NCI-H748 (cell line): Measurements from ENCODE around the gene ASPHD2.
A peak's percentile ranks its signal among the peaks of the same experiment; 100 is the strongest.

Source experiments
- DNase-seq: peaks from one replicate; lab custom pipeline; 2025; ENCODE audit not compliant: unreplicated experiment; lab: John Stamatoyannopoulos, UW

The ASPHD2 gene

DNA sequence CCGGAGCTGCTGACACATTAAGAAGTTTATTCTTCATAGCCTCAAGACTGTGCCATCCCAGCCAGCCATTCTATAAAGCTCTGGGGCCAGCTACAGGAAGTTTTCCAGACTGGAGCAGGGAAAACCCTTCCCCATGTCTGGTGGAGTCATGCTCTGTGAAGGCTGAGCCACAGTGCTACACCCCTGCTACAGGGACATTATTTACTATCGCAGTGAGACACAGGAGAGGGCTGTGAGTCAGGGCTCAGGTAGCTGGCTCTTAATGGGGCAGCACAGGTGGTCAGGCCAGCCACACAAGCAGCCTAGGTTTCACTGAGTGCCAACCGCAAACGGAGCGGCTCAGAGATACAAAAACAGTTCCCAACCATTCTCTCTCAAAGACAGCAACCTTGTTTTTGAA is 42.5 kb downstream of the ASPHD2 start:
- no peak for DNase-seq

DNA sequence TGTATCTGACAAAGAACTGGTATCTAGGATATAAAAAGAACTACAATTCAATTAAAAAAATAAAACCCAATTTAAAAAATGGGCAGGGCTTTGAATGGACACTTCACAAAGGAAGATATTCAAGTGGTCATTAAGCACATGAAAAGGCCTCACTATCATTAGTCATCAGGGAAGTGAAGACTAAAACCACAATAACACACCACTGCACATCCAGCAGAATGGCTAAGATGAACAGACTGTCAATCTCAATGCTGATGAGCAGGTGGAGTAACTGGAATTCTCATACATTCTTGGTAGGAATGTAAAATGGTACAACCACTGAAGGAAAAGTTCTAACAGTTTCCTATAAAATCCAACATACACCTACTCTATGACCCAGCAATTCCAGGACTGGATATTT is 45.6 kb downstream of the ASPHD2 start:
- DNase-seq = no peak

DNA sequence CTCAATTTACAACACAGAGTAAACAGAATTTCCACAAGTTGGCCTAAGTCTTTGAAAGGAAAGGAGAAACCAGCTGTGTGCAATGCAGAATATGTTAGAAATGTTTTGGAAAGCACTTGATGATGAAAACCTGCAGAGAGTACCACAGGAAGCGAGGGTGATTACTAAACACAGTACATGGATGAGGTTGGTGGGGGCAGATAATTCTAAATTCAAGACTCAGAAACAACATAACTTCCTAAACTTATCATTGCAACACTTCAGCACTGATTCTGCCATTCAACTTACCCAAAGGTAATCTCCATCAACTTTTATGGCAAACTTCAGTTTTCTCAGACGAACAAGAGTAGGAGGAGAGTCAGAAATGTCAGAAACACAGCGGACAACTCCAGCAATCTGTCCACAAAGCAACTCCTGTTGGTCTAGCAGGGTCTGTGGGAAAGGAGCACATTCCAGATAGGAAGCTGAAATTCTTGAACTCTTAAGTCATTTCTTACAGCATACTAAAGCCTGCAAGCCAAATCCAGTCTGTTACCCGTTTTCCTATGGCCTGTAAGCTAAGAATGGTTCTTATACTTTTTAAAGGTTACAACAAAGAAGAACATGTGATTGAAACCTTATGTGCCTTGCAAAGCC is 47.8 kb downstream of the ASPHD2 start:
- no peak for DNase-seq

DNA sequence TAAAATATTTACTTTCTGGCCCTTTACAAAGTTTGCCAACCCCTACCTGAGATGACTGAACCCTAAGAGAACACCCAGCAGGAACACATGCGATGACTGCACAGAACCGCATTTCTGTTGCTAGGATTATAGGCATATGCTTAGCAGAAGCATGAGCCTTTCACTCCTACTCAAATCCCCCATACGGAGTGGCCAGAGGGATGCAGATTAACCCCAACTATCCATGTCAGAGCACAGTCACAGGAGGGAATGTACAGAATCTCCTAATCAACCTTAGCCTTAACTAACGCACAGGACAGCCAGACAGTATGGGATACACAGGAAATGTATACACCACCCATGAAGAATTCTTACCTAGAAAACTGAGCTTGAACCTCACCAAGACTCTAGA is 48.3 kb downstream of the ASPHD2 start:
- DNase-seq = no peak

DNA sequence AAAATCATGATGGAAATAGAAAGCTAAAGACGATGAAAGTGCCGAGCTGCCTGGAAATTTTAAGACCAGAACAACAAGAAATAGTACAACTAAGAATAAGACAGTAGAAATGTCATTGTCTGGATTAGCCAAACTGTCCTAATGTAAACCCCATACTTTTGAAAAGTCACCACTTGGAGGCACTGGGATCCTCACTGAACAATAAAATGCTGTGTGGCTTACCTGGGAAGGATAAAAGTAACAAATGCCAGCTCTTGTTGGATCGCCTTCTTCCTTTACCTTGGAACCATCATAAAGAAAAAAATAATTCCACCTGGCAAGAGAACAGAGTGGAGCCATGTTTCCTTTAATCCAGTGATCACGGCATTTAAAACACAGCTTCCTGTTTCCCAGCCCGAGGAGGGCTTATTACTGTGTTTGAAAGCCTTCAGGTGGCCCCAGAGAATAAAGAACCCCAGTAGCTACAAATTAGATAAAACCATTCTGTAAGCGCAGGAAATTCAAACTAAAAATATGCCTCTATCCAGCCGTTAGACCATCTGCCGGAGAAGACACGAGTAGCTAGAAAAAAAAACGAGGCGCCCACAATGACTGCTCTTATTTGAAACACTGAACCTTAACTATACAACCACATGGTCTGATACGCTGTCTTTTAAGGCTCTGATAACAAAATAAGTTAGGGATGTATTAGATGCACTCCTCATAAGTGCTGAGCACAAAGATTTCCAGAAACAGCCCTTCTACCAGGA is 50.2 kb downstream of the ASPHD2 start:
- no peak for DNase-seq

DNA sequence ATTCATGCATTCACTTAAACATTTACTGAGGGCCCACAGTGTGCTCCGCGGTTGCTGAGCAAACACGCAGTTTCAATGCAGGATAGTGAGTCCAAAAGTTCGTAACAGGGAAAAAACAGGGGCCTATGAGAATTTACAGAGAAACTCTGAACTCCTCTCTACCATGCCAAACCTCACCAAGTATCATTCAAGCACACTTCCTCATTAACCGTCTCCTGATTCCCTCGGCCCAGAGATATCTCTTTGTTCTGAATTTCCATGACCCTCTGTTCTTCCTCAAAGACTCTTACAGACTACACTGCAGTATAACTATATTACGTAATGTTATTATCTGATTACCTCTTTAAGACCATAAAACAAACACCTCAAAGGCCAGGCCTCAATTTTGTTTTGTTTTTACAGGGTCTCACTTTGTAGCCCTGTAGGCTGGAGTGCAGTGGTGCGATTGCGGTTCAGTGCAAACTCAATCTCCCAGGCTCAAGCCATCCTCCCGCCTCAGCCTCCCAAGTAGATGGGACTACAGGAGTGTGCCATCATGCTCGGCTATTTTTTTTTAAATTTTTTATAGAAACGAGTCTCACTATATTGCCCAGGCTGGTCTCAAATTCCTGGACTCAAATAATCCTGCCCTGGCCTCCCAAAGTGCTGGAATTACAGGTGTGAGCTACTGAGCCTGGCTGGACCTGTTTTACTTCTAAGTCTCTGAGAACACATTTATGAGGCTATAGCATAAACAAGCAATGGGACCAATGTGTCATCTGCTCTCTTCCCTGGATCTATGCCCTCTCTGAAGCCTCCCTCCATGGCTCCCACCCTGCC is 50.9 kb downstream of the ASPHD2 start:
- no peak for DNase-seq

DNA sequence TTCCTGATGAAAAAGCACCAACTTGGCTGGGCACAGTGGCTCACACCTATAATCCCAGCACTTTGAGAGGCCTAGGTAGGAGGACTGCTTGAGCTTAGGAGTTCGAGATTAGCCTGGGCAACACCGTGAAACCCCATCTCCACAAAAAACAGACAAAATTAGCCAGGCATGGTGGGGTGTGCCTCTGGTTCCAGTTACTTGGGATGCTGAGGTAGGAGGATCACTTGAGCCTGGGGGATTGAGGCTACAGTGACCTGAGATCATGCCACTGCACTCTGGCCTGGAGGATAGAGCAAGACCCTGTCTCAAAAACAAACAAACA is 51.5 kb downstream of the ASPHD2 start:
- DNase-seq = no peak

DNA sequence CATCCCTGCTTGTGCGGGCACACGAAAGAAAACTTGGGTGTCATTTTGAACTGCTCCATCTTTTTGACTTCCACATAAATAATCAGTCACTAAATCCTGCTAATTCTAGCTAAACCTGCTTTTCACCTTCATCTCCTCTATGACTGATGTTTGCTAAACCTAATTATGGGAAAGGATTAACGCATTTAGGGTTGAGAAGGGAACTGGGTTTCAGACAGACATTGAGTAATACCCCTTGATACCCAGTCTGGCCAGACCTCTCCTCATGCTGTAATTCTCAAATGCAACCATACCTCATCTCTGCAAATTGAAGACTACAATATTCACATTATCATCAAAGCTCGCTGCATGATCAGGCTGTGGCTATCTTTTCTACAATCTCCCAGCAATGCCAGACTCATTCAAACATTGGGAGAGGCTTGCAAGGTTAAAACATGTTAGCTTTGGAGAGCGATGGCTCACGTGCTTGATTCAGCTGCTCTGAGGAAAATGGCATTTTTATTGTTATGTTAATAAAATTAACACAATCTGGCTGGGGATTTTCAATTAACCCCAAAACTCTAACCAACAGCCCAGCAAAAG is 52.1 kb downstream of the ASPHD2 start:
- no peak for DNase-seq

DNA sequence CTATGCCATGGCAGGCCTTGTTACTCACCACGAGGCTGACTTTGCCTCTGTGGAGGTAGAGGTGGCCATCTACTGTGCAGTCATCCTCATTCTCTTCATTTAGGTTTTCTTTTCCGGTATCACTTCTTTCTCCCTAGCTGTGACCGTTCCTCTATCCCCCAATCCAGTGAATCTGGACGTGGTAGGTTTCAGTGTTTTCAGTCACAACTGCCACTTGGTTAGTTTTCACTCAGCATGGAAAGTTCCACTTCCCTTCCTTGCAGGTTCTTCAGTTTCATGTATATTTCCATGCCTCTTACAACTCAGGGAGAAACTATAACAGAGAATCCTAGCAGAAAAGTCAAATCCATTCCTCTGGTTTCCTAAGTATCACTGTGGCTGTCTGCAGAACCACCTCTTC is 52.6 kb downstream of the ASPHD2 start:
- no peak for DNase-seq

DNA sequence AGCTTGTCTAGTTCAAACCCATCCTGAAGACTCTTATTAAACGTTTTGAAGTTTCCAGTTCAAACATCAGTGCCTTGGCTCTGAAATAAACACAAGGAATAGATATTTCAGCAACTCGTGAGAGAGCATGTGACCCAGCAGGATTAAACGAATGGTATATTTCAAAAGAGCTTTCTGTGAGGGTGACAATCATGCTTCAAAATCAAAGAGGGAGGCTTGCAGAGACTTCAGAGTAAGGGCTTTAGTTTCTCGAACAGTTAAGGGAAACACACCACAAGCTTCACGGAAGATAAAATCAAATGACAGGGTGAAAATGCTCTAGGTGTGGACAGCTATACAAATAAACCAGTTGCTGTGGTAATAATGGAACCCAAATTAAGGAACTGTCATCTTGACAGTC is 53.1 kb downstream of the ASPHD2 start:
- no peak for DNase-seq

DNA sequence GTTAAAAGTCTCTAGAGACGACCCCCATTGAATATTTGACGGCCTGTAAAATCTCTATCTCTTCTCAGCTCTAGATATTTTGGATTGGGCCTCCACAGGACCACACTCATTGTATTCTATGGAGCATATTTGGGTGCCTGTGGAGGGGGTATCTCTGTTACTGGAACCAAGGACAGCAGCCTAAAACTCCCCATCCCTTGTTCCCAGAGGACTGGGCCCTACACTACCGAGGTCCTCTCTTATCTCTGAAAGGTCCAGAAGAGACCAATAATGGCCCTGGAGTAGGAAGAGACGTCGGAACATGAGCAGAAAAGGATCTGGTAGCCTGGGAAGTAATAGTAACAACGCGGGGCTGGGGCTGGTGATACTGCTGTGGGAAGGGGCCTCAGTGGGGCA is 54.0 kb downstream of the ASPHD2 start:
- DNase-seq = no peak

DNA sequence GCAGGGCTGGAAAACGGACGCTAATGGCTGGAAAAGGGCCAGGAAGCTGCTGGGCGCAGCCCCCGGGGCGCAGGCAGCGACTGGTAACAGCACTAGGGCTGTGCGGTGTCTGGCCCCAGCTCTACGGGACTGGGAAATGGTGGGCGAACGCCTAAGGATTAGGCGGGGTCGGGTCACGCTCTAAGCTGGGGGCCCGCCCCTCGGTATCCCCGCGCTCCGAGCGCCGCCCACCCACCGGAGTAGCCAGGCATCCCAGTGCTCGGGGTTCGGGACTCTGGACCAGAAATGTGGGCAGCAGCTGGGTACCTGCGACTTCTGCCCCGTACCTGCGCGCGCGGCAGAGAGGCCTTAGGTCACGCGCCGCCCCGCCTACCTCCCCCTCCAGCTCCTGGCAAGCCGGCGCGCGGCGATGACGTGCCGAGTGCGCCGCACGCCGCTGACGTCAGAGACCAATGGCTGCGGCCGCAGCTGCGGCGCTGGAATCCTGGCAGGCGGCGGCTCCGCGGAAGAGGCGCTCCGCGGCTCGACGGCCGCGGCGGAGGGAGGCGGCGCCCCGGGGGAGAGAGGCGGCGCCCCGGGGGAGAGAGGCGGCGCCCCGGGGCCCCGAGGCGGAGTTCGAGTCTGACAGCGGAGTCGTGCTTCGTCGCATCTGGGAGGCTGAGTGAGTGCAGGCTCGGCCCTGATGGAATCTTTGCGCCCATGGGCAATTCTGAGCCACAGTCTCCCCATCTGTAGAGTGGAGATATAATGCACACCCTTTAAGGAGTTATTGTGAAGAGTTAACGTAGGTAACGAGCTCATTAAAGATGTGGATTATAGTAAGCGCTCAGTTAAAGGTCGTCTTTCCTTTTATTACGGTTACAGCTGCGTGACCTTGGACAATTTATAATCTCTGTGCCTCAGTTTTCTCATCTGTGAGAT is 54.6 kb downstream of the ASPHD2 start, which contains the start of the genes HPS4 and SRRD:
Gene HPS4, minus strand, starts transcription at position 345 of the 921 bp plus-strand sequence. CDS start 2,021 bp downstream, outside the sequence.
Gene SRRD, plus strand, starts transcription at position 439 of the 921 bp plus-strand sequence. Its CDS starts 14 bp downstream, at position 453.
- DNase-seq = peak; percentile 87

DNA sequence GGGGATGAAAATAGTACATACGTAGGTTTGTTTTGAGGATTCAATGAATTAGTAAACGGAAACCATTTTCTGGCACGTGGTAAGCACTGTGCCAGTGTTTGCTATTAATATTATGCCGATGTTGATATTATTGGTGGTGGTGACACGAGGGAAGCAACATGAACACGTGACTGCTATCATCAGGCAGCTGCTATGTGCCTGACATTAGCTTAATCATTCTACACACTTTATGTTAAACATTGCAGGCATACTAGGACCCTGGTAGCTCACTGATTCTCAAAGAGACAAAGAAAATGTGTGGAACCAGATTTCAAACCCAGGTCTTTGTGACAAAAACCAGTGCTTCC is 55.3 kb downstream of the ASPHD2 start:
- DNase-seq = no peak

DNA sequence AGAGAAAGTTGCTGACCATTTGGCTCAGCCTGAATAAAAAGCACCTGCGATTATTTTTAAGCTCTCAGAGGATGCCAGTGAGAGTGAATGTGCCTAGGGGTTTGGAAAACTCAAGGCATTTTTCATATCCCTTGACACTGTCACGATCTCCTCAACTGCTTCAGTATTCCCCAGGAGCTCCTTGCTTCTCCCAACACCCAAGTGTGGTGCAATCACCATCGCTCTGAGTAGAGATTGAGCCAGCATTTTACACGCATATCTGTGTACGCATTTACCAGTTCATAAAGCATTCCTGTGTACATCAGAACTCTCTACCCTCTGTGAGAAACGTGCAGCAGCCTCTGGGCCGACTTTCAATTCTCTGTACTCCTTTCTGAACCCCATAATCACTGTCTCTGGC is 56.0 kb downstream of the ASPHD2 start:
- DNase-seq = no peak

DNA sequence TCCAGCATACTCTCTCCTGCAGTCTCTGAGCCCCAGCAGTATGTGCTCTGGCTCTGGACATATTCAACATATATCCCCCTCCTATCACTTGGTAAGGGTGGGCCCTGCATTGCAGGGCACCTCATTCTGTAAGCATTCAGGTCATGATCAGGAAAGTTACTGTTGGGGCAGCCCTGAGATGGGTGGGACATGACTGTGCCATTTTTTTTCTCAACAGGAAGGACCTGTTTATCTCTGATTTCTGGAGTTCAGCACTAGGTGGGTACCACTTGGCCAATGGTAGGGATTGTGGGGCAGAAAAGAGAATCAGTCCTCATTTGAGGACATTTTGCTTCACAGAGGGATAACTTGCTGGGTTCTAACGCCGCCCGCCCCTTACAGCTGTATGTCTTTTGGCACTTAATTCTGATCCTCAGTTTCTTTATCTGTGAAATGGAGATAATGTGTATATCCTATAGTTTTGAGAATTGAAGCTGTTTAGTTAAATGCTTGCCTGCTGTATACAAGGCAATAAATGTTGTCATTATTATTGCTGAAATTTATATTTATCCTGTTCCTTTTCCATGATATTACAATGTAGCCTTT is 56.8 kb downstream of the ASPHD2 start:
- DNase-seq = no peak

DNA sequence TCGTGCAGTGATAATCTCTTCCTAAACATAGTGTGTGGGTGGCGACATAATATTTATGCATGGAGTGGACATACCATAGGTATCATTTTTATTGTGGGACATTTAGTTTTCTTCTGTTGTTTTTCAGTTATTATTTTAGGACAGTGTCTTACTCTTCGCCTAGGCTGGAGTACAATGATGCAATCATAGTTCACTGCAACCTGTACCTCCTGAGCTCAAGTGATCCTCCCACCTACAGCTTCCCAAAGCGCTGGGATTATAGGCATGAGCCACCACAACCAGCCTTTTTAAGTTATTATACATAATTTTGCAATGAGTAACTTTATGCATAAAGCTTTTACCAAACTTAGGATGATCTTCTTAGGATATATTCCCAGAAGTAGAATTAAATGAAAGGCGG is 57.3 kb downstream of the ASPHD2 start:
- DNase-seq = no peak

DNA sequence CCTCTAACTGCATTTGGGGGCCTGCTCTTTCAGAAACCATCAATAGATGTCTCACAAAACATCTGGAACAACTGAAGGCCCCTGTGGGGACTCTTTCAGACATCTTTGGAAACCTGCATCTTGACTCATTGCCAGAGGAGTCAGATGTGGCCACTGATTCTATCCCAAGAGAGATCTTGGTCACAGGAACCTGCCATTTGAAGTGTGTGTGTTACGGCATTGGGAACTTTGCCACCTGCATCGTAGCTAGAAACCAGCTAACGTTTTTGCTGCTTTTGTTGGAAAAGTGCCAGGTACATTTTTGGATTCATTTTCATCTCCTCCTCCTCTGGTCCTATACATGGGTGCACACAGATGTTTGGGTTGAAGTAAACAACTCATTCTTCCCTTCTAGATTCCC is 58.9 kb downstream of the ASPHD2 start:
- no peak for DNase-seq

DNA sequence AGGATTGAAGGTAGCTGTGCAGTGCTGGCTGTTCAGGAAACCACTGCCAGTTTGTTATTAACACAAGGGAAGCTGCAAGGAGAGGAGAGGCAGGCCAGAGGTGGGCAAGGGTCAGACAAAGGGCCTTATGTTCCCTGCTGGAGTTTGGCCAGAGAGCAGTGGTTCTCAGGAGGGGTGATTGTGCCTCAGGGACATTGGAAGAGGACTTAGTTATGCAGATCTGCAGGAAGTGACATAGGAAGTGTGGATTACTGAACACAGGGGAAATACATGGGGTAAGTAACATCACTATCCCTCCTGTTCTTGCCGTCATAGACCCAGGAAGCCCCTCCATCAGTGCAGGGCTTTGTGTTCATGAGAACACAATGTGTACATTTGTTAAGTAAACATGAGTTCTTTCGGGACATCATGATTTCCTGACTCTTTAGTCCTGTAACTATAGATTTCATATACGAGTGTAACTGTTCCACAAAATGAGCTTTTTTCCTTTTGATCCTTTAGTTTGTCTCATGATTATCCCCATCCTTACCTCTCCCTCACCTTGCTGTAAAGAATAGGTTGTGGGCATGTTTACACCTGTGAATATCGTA is 60.5 kb downstream of the ASPHD2 start:
- no peak for DNase-seq

DNA sequence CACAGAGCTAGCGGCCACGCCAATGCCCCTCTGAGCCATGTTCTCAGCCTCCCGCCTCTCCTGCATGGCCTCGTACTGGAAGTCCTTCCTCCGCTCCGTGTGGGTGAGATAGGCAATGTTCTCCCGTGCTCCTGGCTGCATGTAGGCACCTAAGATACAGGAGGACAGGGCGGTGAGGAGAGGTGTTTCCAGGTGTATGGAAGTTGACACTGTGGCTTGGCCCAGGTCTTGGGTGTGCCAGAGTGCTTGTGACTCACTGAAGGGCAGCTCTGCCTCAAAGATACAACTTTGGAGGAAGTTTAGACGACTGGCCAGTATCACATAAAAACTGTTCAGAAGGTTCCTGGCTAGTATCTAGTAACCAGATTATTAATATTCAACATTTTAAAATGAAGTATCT is 63.2 kb downstream of the ASPHD2 start:
- DNase-seq = no peak

DNA sequence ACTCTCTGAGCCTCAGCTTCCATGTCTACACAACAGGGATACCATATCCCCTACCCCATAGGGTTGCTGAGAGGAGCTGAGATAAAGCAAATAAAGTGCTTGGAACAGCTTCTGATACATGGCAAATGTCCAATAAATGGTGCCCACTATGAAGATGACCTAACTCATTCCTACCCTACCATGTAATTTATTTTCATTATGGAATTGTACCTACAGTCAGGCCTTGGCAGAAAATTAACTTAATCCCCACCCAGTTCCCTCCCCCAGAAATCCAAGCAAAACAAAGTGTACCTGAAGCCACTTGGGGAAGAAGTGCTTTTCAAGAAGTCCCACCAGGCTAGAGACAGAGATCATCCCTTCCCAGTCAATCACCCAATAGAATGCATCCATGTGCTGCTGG is 65.4 kb downstream of the ASPHD2 start:
- no peak for DNase-seq
